Transverse colon (tissue), 4 donors: ENCODE measurements around the gene LYZL2.

Experiments
- CTCF ChIP-seq, 5 experiments: fragments of 200-600 bp in 3 of 5; fragments of 450-650 bp in 2 of 5; sonication (generic) in 3 of 5; IDR thresholded peaks; 1 replicate in 2 of 5; 2 replicates in 3 of 5; pipeline ENCODE4 v1.5.1; 2016 to 2017; ENCODE audit warnings: antibody characterized with exemption in 5 of 5, inconsistent platforms in 3 of 5, mild to moderate bottlenecking in 2 of 5, moderate library complexity in 1 of 5
- EP300 ChIP-seq: sonication (generic); formaldehyde crosslinking; IDR thresholded peaks from one replicate; pipeline ENCODE4 v1.6.1; 2017; ENCODE audit warnings: antibody characterized with exemption, low read depth
- POLR2A ChIP-seq: fragments of 450-650 bp; IDR thresholded peaks from one replicate; pipeline ENCODE4 v1.6.1; 2016; ENCODE audit warnings: antibody characterized with exemption, mild to moderate bottlenecking, moderate library complexity
- POLR2AphosphoS5 ChIP-seq, 3 donors: sonication (generic); formaldehyde crosslinking; IDR thresholded peaks; one replicate each; pipeline ENCODE4 v1.6.1; 2016; ENCODE audit warnings: antibody characterized with exemption in 3 of 3

- TF ChIP-seq POLR2AphosphoS5 (IDR thresholded peaks at IDR 0.05) (no peak), POLR2A (no peak), CTCF (IDR thresholded peaks at IDR 0.05) (peak; percentile 61 to 79 (median 72)), EP300 (no peak)
Observed at GRCh38 chr10:30671026-30671616, 41.6 kb upstream of the LYZL2 start.
